HEK293 (cell line): ENCODE results near the gene RHOF.

Source experiments
- BCL11A ChIP-seq: fragments of 450-650 bp; formaldehyde crosslinking; IDR thresholded peaks from 2 replicates; pipeline ENCODE4 v1.5.1; 2016; ENCODE audit warnings: low read depth, missing biosample characterization, missing genetic modification characterization
- YY1 ChIP-seq: fragments of 450-650 bp; formaldehyde crosslinking; IDR thresholded peaks from 2 replicates; pipeline ENCODE4 v1.5.1; 2018; ENCODE audit warnings: missing biosample characterization, missing genetic modification characterization
- ZBTB20 ChIP-seq: fragments of 450-650 bp; formaldehyde crosslinking; IDR thresholded peaks from 2 replicates; pipeline ENCODE4 v1.5.1; 2016; ENCODE audit warnings: missing biosample characterization, missing genetic modification characterization
- ZNF175 ChIP-seq: fragments of 450-650 bp; formaldehyde crosslinking; IDR thresholded peaks from 2 replicates; pipeline ENCODE4 v1.5.1; 2016; ENCODE audit warnings: missing biosample characterization, missing genetic modification characterization
- ZNF24 ChIP-seq: fragments of 450-650 bp; formaldehyde crosslinking; IDR thresholded peaks from 2 replicates; pipeline ENCODE4 v1.5.1; 2016; ENCODE audit warnings: missing biosample characterization, missing genetic modification characterization
- ZNF423 ChIP-seq: fragments of 450-650 bp; formaldehyde crosslinking; IDR thresholded peaks from 2 replicates; pipeline ENCODE4 v1.5.1; 2016; ENCODE audit warnings: missing biosample characterization, missing genetic modification characterization
- ZNF837 ChIP-seq: fragments of 450-650 bp; formaldehyde crosslinking; IDR thresholded peaks from 2 replicates; pipeline ENCODE4 v1.5.1; 2016; ENCODE audit warnings: missing biosample characterization, missing genetic modification characterization
- TF ChIP-seq, protein P1 (sequence below): fragments of 450-650 bp; formaldehyde crosslinking; IDR thresholded peaks from 2 replicates; pipeline ENCODE4 v1.5.1; 2016; ENCODE audit warnings: missing biosample characterization, missing genetic modification characterization
- TF ChIP-seq, protein P2 (sequence below): fragments of 450-650 bp; formaldehyde crosslinking; IDR thresholded peaks from 2 replicates; pipeline ENCODE4 v1.5.1; 2017; ENCODE audit warnings: missing biosample characterization, missing genetic modification characterization

DNA sequence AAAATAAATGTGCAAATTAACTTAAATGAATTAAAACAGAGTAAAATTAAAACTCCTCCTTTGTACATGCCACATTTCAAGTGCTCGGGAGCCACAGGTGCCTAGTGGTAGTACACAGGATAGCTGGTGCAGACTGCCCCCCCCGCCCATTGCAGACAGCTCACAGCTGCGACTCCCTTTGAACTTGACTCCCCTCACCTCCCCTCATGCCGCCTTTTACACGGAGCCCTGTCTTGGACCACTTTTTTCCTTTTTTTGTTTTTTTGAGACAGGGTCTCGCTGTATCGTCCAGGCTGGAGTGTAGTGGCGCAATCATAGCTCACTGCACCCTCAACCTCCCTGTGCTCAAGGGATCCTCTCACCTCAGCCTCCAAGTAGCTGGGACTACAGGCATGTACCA is 21.8 kb upstream of the RHOF start:
- TF ChIP-seq, protein P1, sequence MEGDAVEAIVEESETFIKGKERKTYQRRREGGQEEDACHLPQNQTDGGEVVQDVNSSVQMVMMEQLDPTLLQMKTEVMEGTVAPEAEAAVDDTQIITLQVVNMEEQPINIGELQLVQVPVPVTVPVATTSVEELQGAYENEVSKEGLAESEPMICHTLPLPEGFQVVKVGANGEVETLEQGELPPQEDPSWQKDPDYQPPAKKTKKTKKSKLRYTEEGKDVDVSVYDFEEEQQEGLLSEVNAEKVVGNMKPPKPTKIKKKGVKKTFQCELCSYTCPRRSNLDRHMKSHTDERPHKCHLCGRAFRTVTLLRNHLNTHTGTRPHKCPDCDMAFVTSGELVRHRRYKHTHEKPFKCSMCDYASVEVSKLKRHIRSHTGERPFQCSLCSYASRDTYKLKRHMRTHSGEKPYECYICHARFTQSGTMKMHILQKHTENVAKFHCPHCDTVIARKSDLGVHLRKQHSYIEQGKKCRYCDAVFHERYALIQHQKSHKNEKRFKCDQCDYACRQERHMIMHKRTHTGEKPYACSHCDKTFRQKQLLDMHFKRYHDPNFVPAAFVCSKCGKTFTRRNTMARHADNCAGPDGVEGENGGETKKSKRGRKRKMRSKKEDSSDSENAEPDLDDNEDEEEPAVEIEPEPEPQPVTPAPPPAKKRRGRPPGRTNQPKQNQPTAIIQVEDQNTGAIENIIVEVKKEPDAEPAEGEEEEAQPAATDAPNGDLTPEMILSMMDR (tag by site-specific recombination) = no peak
- TF ChIP-seq, protein P2, sequence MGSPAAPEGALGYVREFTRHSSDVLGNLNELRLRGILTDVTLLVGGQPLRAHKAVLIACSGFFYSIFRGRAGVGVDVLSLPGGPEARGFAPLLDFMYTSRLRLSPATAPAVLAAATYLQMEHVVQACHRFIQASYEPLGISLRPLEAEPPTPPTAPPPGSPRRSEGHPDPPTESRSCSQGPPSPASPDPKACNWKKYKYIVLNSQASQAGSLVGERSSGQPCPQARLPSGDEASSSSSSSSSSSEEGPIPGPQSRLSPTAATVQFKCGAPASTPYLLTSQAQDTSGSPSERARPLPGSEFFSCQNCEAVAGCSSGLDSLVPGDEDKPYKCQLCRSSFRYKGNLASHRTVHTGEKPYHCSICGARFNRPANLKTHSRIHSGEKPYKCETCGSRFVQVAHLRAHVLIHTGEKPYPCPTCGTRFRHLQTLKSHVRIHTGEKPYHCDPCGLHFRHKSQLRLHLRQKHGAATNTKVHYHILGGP = no peak
- no peak for TF ChIP-seq ZNF837
- no peak for TF ChIP-seq ZNF423
- no peak for TF ChIP-seq YY1 (tag by site-specific recombination)
- no peak for TF ChIP-seq ZBTB20
- no peak for TF ChIP-seq BCL11A (tag by site-specific recombination)
- TF ChIP-seq ZNF175 = no peak
- TF ChIP-seq ZNF24 (tag by site-specific recombination) = no peak
